Mesodermal cell (in vitro differentiated cells): ENCODE data around the gene CRACR2A.

Source experiments
- H3K27ac ChIP-seq: 2 replicates; pipeline ENCODE4 v1.7.0; 2013; ENCODE audit warnings: mild to moderate bottlenecking, low read depth, low read length, moderate library complexity; ENCODE audit not compliant: severe bottlenecking
- H3K36me3 ChIP-seq: 2 replicates; pipeline ENCODE4 v1.7.1; 2013; ENCODE audit warnings: mild to moderate bottlenecking, low read length, moderate library complexity; ENCODE audit not compliant: control insufficient read depth, insufficient read depth
- H3K4me1 ChIP-seq: one replicate; pipeline ENCODE4 v1.7.1; 2013; ENCODE audit warnings: mild to moderate bottlenecking, low read length; ENCODE audit not compliant: insufficient read depth, control insufficient read depth, poor library complexity, severe bottlenecking
- H3K4me3 ChIP-seq: 2 replicates; pipeline ENCODE4 v1.7.0; 2013; ENCODE audit warnings: low read length, control low read depth, mild to moderate bottlenecking; ENCODE audit not compliant: insufficient read depth, poor library complexity, severe bottlenecking; ENCODE audit errors: extremely low read depth
- H3K9me3 ChIP-seq: 2 replicates; pipeline ENCODE4 v1.7.1; 2013; ENCODE audit warnings: mild to moderate bottlenecking, low read length, moderate library complexity; ENCODE audit not compliant: control insufficient read depth
- WGBS, 2 experiments: methylation state at CpG; one replicate each; pipeline ENCODE4 v1.1.5; 2013; ENCODE audit warnings: missing lambda C conversion rate in 2 of 2; ENCODE audit not compliant: insufficient coverage in 2 of 2; 5-methylcytosine and 5-hydroxymethylcytosine counted together

Gene CRACR2A

DNA sequence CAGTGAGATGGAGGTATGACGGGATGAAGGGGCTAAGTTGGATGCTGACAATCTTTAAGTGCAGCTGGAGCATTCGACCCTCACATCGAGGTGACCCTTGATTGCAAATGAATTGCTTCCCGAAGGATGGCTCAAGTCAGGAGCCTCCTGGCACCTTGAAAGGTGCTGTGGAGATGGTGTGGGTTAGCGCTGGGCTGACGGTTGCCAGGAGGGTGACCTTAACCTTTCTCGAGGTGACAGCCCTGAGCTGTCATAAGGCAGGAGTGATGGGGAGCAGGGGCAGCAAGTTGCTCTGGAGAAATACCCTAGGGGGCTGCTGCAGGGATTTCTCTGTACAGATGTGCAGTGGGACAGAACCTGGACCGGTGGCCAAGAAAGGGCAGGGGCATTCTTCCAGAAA is 122.8 kb downstream of the CRACR2A start:
- H3K9me3 ChIP-seq, result no peaks in the 10 kb centered on the region
- H3K27ac ChIP-seq, result no peak overlapping the region
- H3K36me3 ChIP-seq, result no peaks in the 10 kb centered on the region
- WGBS, 2 experiments, result 89 to 95% methylated on average over 8 of the region's 8 CpGs
- H3K4me3 ChIP-seq, result no peak overlapping the region
- peaks cover 2% of the 10 kb centered on the region for H3K4me1 ChIP-seq

DNA sequence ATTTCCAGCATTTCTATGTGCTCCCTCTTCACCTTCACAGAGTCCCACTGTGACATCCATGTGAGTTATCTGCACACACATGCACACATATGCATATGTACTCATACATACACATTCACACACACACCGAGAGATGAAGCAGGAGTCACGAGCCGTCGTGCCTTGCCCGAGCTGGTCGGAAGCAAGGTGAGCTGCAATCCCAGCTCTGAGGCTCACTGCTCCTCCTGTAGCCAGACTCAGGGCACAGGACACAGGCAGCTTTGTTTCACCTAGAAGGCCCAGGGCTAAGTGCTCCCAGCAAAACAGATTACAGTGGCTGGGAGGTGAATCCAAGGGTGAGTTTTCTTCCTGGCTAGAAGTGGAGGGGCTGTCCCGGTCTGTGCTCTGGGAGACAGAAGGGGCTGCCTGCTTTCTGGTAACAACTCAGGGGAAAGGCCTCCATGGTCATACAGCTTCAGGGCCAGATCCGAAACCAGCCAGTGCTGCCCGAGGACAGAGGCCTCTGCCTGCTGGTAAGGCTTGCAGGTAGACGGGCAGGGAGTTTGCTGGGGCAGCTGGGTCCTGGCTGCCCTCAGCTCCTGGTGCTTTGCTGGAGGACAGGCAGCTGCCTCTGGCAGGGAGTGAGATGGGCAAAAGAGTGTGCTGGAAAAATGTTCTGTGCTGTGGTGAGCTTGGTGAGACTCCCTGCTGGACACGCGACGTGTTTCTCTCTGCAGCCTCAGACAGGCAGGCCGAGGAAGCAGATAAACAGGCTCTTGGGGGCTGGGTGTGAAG is 123.7 kb downstream of the CRACR2A start:
- Histone ChIP-seq H3K27ac (no peak overlapping the region), H3K4me3 (no peak overlapping the region)
- WGBS, 2 experiments, result 88 to 94% methylated on average over 9 to 12 of the region's 14 CpGs

DNA sequence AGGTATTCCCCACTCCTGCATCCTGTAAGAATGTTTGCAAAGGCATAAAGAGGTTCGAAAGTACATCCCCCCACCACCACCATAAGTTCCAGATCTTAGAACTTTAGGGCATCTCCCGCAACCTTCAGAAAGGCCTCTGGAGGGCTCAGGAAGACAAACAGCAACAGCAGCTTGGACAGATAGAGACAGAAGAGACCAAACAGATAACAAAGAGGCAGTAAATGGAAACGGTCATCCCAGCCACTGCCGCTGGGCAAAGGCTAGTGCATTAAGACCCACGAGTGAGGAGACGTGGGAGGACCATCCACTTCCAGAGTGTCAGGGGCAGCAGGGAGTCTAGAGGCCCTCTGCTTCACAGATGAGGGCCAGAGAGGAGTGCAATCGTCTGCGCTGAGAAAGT is 124.3 kb downstream of the CRACR2A start:
- no peaks in the 10 kb centered on the region for H3K9me3 ChIP-seq
- no peak overlapping the region for H3K27ac ChIP-seq
- WGBS, 2 experiments, result 79 to 87% methylated on average over 7 to 8 of the region's 8 CpGs
- H3K4me1 ChIP-seq, result peaks cover 2% of the 10 kb centered on the region
- no peaks in the 10 kb centered on the region for H3K36me3 ChIP-seq
- no peak overlapping the region for H3K4me3 ChIP-seq

More for the DNA sequence above, 123.7 kb downstream of the CRACR2A start:
- no peaks in the 10 kb centered on the region for H3K9me3 ChIP-seq
- H3K36me3 ChIP-seq, result no peaks in the 10 kb centered on the region
- H3K4me1 ChIP-seq, result peaks cover 2% of the 10 kb centered on the region

DNA sequence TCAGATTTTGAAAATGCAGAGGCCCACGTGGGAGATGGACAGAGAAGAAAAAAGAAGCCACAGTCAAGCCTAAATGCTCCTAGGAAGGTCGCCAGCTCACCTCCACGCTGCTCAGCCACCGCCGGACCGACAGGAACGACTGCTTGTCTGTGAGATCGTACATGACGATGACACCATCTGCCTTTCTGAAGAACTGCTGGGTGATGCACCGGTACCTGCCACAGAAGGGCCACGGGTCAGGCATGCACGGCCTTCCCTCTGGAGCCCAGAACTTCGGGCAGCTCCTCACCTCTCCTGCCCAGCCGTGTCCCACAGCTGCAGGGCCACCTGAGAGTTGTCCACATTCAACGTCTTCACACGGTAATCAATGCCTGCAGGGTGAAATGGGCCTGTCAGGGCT is 125.6 kb downstream of the CRACR2A start:
- Histone ChIP-seq H3K4me1 (peaks cover 2% of the 10 kb centered on the region), H3K36me3 (no peaks in the 10 kb centered on the region), H3K9me3 (no peaks in the 10 kb centered on the region), H3K4me3 (no peak overlapping the region), H3K27ac (no peak overlapping the region)
- WGBS, 2 experiments, result 94 to 95% methylated on average over 14 to 16 of the region's 16 CpGs

DNA sequence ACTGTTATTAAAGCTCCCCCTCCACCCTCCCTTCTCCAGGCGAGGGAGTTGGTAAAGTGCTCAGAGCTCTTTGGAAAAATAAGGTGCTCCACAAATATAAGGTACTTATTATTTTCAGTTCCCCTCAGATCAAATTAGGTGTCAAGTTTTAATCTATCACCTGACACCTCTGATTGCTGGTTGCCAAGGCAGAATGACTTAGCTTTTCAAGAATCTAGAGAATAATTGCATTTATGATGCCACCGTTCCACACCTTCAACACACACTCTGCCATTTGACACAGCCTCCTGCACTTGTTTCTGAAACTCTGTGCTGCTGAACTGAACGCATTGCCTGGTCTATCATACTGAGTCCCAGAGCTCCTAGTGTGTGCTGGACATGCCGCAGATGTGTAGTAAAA is 128.6 kb downstream of the CRACR2A start:
- H3K4me3 ChIP-seq, result no peak overlapping the region

DNA sequence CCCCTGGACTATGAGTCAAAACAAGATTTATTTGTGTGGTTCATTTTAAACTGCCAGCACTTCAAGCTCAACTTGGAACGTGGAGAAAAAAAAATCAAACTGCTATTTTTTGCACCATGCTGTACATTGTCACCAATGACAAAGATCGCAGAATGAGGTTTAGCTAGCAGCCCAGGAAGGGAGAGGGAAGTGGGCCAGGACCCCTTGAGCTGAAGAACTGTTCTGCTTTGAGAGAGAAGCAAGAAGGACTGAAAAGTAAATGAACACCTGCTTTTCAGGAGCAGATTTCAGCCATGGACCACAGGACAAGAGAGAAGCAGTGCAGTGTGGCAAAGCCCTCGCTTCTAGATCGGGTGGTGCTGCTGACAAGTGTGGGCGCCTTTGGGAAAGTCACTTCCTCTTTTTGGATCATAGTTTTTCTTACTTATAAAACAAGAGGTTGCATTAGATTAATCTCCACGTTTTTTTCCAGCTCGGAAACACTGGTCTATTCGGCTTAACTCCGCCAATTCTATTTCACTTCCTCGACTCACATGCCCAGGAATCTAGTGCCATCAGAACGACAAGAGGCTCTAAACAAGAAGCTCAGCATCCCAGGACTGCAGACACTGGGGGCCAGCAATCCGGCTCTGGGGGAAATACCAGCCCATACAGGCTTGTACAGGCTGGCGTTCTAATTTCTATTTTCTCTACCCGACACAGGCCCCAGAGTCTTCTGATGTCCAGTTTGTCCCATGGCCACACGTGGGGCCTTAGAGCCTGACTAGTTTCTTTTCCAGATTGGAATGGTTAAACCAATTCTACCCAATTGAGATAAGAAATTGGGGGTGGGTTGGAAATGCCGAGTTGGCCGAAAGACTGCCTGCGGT is 129.9 kb downstream of the CRACR2A start:
- H3K27ac ChIP-seq, result no peak overlapping the region
- H3K36me3 ChIP-seq, result no peaks in the 10 kb centered on the region
- no peak overlapping the region for H3K4me3 ChIP-seq
- H3K4me1 ChIP-seq, result no peaks in the 10 kb centered on the region
- 89 to 94% methylated on average over 13 to 17 of the region's 18 CpGs for WGBS, 2 experiments
- no peaks in the 10 kb centered on the region for H3K9me3 ChIP-seq

More for the DNA sequence above, 128.6 kb downstream of the CRACR2A start:
- H3K36me3 ChIP-seq, result no peaks in the 10 kb centered on the region
- H3K9me3 ChIP-seq, result no peaks in the 10 kb centered on the region
- 92 to 95% methylated on average over 2 to 3 of the region's 4 CpGs for WGBS, 2 experiments
- no peaks in the 10 kb centered on the region for H3K4me1 ChIP-seq
- H3K27ac ChIP-seq, result no peak overlapping the region

DNA sequence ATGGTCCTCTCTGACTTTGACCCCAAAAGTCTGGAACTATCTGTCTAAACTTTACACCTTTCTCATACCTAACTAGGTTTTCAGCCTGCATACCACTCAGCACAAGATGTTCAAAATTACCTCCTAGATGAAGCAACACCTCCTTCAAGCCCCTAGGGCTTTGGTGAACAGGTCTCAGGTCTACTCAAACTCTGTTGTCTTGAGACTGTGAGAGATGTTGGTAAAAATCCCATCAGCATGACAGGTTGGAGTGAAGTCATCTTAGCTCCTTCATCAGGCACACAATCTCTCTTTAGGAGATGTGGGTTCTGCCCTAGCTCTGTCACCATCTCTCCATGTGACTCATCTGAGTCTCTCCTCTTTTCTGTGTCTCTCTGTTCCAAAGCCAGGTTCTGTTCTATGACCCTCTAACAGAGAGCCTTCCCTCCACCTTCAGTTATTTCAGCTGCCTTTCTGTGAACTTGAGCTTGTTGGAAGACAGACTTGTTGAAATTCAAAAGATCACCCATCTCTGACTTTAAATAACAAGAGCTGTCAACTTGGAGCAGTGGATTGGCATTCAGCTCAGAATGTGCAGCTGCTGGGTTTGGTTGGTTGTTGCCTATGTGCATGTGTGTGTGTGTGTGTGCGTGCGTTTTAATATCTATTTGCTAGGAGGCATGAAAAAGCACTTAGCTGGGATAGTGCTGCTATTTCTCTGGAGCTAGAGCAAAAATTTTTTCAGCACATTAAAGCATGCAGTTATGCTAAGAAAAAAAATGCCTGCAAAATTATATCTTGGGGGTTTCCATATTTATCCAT is 130.7 kb downstream of the CRACR2A start:
- Histone ChIP-seq H3K4me3 (no peak overlapping the region), H3K9me3 (no peaks in the 10 kb centered on the region), H3K36me3 (no peaks in the 10 kb centered on the region), H3K27ac (no peak overlapping the region), H3K4me1 (no peaks in the 10 kb centered on the region)
- no CpG with 5 or more reads among the region's 2 CpGs for WGBS, 2 experiments

DNA sequence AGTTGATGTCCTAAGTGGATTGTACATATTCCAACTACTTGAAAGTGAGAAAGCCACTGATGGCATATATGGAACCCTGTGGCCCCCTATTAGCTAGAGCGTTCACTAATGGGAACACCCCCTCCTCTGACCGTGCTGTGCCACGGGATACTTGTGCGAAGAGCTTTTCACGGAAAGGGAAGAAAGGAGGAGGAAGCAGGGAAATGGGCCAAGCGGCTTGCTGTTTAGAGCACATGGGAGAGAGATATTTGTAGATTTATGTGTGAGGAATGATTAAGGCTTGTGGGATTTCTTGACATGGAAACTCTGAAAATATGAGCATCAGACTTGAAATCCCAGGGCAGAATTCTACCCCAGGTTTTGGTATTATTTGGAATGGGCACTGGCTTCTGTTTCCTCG is 132.1 kb downstream of the CRACR2A start:
- Histone ChIP-seq H3K4me1 (no peaks in the 10 kb centered on the region), H3K27ac (no peak overlapping the region), H3K9me3 (no peaks in the 10 kb centered on the region), H3K36me3 (no peaks in the 10 kb centered on the region), H3K4me3 (no peak overlapping the region)
- WGBS, 2 experiments, result 95 to 97% methylated on average over 6 to 7 of the region's 7 CpGs

DNA sequence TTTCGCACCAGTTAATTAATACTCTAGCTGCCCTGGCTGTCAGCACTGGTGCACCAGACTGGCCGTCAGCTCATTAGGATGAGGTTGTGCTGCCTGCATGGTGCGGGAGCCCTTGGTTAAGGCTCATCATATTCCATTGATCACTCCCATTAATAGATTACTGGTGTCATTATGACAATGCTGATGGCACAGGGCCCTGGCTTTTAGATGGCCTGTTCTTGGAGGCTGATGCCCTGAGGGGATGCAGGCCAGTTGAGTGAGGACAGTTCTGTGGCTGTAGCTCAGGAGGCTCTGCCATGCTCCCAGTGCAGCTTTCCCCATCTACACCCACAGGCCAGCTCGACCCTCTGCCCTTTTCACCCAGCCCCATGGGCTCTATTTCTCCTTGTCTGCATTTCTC is 135.3 kb downstream of the CRACR2A start:
- H3K27ac ChIP-seq, result no peak overlapping the region
- no peaks in the 10 kb centered on the region for H3K4me1 ChIP-seq
- WGBS, 2 experiments, result 84 to 86% methylated on average over 1 to 2 of the region's 4 CpGs
- no peaks in the 10 kb centered on the region for H3K36me3 ChIP-seq
- H3K9me3 ChIP-seq, result no peaks in the 10 kb centered on the region
- H3K4me3 ChIP-seq, result no peak overlapping the region

DNA sequence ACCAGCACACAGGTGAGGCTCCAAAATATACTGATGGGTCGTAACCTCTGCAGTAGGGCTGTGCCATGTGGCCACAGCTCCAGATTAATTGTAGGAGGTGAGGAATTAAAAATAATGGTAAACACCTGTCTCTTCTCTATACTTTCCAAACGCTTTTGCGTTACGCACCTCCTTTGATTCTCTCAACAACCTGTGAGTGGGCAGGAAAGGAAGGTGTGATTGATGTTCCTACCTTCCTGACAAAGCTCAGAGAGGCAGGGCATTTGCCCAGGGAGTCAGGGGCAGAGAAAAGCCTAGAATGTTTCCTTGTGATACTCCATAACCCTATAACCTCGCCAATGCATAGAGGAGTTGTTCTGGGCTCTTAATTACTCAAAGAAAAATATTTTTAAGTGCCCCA is 137.0 kb downstream of the CRACR2A start:
- WGBS, 2 experiments, result no CpG with 5 or more reads among the region's 5 CpGs
- Histone ChIP-seq H3K4me1 (no peaks in the 10 kb centered on the region), H3K36me3 (no peaks in the 10 kb centered on the region), H3K4me3 (no peak overlapping the region), H3K9me3 (no peaks in the 10 kb centered on the region), H3K27ac (no peak overlapping the region)
